Muscle of leg (tissue), 11 donors: ENCODE data around the gene MYO1E. TPM values are rescaled to one million over a fixed set of nuclear protein-coding genes. Genes with fewer than 3 reads are reported as not detected.
"Not testable (repeated sequence)": the region's sequence is repeated elsewhere in the genome, so short reads cannot be mapped to it uniquely, and the experiment has no call there.

ENCODE experiments used
- DNase-seq: peaks from one replicate; pipeline ENCODE4 v3.0.0; 2013
- H3K27ac ChIP-seq: one replicate; pipeline ENCODE4 v1.5.1; 2013; ENCODE audit warnings: mild to moderate bottlenecking, low read length, control low read depth
- H3K27me3 ChIP-seq: one replicate; pipeline ENCODE4 v1.6.1; 2013; ENCODE audit warnings: low read length; ENCODE audit not compliant: control insufficient read depth, insufficient read depth
- H3K36me3 ChIP-seq: one replicate; pipeline ENCODE4 v1.6.1; 2013; ENCODE audit warnings: low read length; ENCODE audit not compliant: control insufficient read depth, insufficient read depth
- H3K4me1 ChIP-seq: one replicate; pipeline ENCODE4 v1.6.1; 2013; ENCODE audit warnings: low read length; ENCODE audit not compliant: control insufficient read depth, insufficient read depth
- H3K4me3 ChIP-seq: one replicate; pipeline ENCODE4 v1.5.1; 2013; ENCODE audit warnings: low read length, control low read depth
- H3K9me3 ChIP-seq: replicated peaks from 2 replicates; pipeline ENCODE4 v1.6.1; 2013; ENCODE audit warnings: low read depth, low read length; ENCODE audit not compliant: control insufficient read depth
- WGBS: methylation state at CpG from one replicate; pipeline ENCODE4 v1.1.5; 2013; ENCODE audit warnings: missing lambda C conversion rate; ENCODE audit not compliant: insufficient coverage; 5-methylcytosine and 5-hydroxymethylcytosine counted together
- polyA plus RNA-seq, 8 donors: library from polyadenylated mRNA; unstranded; fragments of 120-200 nt; gene quantifications; one replicate each; pipeline versions ENCODE4 v1.2.1 to v1.2.3, GENCODE V29; 2013; ENCODE audit warnings: inconsistent platforms in 1 of 8, low replicate concordance in 1 of 8; ENCODE audit not compliant: insufficient read length in 8 of 8, insufficient read depth in 1 of 8
- total RNA-seq: library from RNA; stranded (reverse); fragments of 120-200 nt; gene quantifications from one replicate; pipeline ENCODE4 v1.2.4, GENCODE V29; 2013

MYO1E gene
- total and polyA plus RNA-seq, 9 donors: 30.2 to 44.0 (median 36.1) TPM

- Histone ChIP-seq H3K27me3 (no peaks in the 10 kb centered on the region), H3K27ac (no peak overlapping the region), H3K36me3 (no peaks in the 10 kb centered on the region), H3K9me3 (no peaks in the 10 kb centered on the region), H3K4me3 (no peak overlapping the region), H3K4me1 (no peaks in the 10 kb centered on the region)
- DNase-seq: no peak
- 75% methylated on average over 3 of the region's 14 CpGs for WGBS
These were observed 89.9 kb downstream of the MYO1E start for GRCh38 chr15:59282515-59283337.

- H3K4me3 ChIP-seq: no peak overlapping the region
- WGBS: 86% methylated on average over 4 of the region's 5 CpGs
- H3K36me3 ChIP-seq: no peaks in the 10 kb centered on the region
- H3K9me3 ChIP-seq: no peaks in the 10 kb centered on the region
- H3K4me1 ChIP-seq: no peaks in the 10 kb centered on the region
- DNase-seq: no peak
- H3K27ac ChIP-seq: no peak overlapping the region
- H3K27me3 ChIP-seq: no peaks in the 10 kb centered on the region
These were observed 91.0 kb downstream of the MYO1E start for GRCh38 chr15:59281699-59282098.

DNA sequence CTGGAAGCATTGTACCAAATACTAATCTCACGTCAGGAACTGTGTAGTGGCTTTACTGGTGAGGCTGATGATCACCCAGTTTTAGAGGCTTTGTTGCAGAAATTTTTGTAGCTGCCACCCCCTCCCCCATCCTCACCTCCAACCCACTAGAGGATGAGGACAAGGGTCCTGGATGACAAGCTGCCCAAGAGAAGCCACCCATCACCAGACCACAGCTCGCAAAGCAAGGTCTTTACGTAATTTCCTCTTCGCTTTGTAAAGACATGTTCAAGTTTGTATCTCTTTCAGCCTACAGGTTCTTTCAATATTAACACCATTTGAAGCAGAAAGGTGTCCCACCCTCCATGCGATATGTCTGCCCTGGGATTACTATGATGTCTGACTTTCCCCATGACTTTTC is 91.8 kb downstream of the MYO1E start:
- H3K4me1 ChIP-seq: no peaks in the 10 kb centered on the region
- H3K9me3 ChIP-seq: no peaks in the 10 kb centered on the region
- WGBS: 91% methylated on average over 4 of the region's 5 CpGs
- H3K4me3 ChIP-seq: no peak overlapping the region
- no peak overlapping the region for H3K27ac ChIP-seq
- no peaks in the 10 kb centered on the region for H3K36me3 ChIP-seq
- H3K27me3 ChIP-seq: no peaks in the 10 kb centered on the region
- DNase-seq: no peak

DNA sequence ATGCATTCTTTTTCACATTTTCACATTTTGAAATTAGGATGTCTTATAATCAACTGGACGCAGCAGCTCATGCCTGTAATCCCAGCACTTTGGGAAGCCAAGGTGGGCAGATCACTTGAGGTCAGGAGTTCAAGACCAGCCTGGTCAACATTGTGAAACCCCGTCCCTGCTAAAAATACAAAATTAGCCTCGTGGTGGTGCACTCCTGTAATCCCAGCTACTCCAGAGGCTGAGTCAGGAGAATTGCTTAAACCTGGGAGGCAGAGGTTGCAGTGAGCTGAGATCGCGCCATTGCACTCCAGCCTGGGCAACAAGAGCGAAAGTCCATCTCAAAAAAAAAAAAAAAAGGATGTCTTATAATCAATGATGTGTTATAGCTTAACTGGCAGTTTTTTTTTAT is 92.4 kb downstream of the MYO1E start:
- not testable (repeated sequence) for DNase-seq, H3K36me3 ChIP-seq, H3K4me1 ChIP-seq, H3K27ac ChIP-seq, H3K4me3 ChIP-seq, H3K27me3 ChIP-seq, H3K9me3 ChIP-seq
- WGBS: 100% methylated on average over 1 of the region's 6 CpGs

DNA sequence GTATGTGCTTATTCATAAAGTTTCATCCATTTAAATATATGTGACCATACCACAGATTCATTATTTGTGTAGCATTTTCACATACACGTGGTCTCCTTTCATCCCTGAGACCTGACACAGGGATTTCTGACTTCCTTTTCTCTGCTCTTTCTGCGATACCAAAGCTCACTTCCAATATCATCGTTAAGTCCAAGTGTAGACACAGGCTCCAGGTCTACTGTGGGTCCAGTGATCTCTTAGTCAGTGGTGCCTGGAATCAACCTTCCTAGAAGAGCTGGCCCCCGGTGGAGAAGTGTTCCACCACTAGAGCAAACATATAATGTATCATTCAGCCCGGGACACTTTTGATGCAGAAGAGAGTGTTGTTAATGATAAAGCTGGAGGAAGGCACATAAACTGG is 93.6 kb downstream of the MYO1E start:
- H3K9me3 ChIP-seq: no peaks in the 10 kb centered on the region

GRCh38 chr15:59278120-59278519 is 94.6 kb downstream of the MYO1E start:
- H3K4me1 ChIP-seq: no peaks in the 10 kb centered on the region
- H3K9me3 ChIP-seq: no peaks in the 10 kb centered on the region
- no peak for DNase-seq
- H3K36me3 ChIP-seq: no peaks in the 10 kb centered on the region
- WGBS: 80% methylated on average over 2 of the region's 3 CpGs
- H3K4me3 ChIP-seq: no peak overlapping the region
- no peak overlapping the region for H3K27ac ChIP-seq
- no peaks in the 10 kb centered on the region for H3K27me3 ChIP-seq

More for the DNA sequence above, 93.6 kb downstream of the MYO1E start:
- no peak overlapping the region for H3K27ac ChIP-seq
- H3K4me3 ChIP-seq: no peak overlapping the region
- H3K4me1 ChIP-seq: no peaks in the 10 kb centered on the region
- H3K36me3 ChIP-seq: no peaks in the 10 kb centered on the region
- no peaks in the 10 kb centered on the region for H3K27me3 ChIP-seq
- WGBS: 77% methylated on average over 2 of the region's 5 CpGs
- no peak for DNase-seq

DNA sequence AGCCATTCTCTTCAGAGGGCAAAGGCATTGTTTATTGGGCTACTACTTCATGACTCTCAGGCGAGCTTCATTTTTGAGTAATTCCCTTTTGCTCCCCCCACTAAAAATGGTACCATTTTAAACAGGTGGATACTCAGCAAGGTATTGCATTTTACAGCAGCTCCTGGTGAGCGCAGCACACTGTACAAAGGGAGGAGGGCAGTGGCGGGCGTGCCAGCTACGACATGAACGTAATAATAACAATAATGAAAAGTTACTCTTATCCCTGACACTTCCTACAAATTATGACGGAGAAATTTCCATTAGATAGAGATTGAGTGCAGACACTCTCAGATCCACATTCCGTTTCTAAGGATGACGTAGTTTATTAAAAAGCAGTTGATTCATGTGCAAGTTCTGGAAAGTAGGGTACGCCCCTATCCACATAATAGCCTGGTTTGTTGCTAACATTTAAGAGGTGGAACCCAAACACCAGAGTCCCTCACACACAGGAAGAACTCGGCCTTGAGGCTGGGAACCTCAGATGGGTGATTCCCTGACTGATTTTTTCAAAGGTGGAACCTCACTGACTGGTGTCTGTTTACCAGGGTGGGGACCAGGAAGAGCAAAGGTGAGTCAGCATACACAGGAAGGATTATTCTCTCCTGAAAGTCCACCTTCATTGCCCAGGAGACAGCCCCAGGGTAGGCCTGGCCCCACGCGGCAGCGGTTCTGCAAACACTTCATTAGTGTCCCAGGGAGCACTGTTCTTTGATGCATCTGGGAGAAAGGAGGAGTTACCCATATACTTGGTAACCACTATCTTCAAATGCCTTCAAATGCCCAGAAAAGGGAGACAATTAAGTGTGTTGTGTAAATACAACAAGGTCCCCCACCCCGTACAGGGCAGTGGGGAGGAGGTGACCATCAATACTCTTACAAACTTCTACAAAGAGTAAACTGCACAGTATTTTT is 96.2 kb downstream of the MYO1E start:
- Histone ChIP-seq H3K4me3 (no peak overlapping the region), H3K9me3 (no peaks in the 10 kb centered on the region), H3K27ac (no peak overlapping the region), H3K27me3 (no peaks in the 10 kb centered on the region), H3K4me1 (no peaks in the 10 kb centered on the region), H3K36me3 (peaks cover 3% of the 10 kb centered on the region)
- 100% methylated on average over 1 of the region's 15 CpGs for WGBS
- DNase-seq: no peak

- no peak for DNase-seq
- H3K27ac ChIP-seq: no peak overlapping the region
These were observed 98.3 kb downstream of the MYO1E start for GRCh38 chr15:59274126-59274970.

DNA sequence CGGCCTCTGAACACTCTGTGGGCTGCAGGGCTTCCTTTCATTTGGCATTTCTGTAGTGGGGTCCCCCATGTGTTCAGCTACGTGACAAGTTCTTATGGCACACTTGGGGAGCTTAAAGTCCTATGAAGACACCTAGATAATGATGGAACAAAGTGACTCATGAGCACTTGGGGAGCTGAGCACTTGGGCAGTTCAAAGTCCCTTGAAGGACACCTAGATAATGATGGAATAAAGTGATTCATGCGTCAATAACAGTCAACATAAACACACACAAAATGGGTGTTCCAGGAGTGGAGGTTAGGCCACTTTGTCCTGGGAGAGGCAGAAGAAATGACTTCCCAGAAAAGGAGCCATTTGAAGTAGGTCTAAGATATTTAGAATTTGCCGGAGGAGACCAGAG is 99.4 kb downstream of the MYO1E start:
- DNase-seq: no peak
- Histone ChIP-seq H3K4me3 (no peak overlapping the region), H3K9me3 (no peaks in the 10 kb centered on the region), H3K4me1 (no peaks in the 10 kb centered on the region), H3K27me3 (no peaks in the 10 kb centered on the region), H3K27ac (no peak overlapping the region), H3K36me3 (peaks cover 9% of the 10 kb centered on the region)
- 100% methylated on average over 2 of the region's 4 CpGs for WGBS

More at GRCh38 chr15:59274126-59274970, 98.3 kb downstream of the MYO1E start:
- WGBS: 93% methylated on average over 3 of the region's 6 CpGs
- Histone ChIP-seq H3K4me3 (no peak overlapping the region), H3K9me3 (no peaks in the 10 kb centered on the region), H3K27me3 (no peaks in the 10 kb centered on the region), H3K4me1 (no peaks in the 10 kb centered on the region), H3K36me3 (peaks cover 6% of the 10 kb centered on the region)
